ENCODE data around the gene PHC2. TPM values are rescaled to one million over a fixed set of nuclear protein-coding genes. Genes with fewer than 3 reads are reported as not detected.

Gene PHC2
- total RNA-seq, 6 donors from 2014 or later = 103 to 173 (median 129) TPM

DNA sequence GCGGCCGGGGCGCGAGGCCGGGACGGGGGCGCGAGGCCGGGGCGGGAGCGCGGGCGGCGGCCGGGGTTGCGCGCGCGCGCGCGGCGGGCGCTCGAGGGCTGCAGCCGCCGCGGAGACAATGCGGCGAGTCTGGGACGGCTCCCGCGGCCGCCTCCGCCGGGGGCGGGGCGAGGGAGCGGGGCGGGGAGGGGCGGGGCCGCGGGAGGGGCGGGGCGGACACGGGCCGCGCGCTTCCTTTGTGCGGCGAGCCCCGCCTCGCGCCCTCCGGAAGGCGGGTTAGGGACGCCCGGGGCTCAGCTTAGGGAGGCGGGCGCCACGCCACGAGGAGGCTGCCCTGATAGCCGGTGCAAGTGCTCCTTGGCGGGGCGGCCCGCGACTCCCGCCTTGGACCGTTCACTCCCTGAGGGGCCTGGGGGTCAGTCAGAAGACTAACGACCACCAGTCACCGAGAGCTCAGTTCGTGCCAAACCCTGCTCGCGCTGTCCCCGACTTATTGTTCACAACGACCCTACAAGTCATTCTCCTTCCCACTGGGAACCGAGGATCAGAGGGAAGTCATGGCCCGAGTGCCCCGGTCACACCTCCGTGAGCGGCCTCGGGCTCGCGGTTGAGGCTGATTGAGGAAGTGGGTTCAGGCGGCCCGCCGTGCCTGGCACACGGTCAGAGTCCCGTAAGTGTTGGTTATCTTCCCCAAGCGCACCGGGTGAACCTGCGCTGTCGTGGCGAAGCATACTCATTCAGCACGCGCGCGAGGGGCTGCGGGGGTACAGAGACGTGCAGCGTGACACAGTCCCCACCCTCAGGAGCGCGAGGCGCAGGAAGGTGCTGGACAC, 80.9 kb downstream of the PHC2 start:
- Histone ChIP-seq H3K27me3 (no peaks in the 10 kb centered on the region), H3K4me1 (peaks cover 24 to 46% (median 41%) of the 10 kb centered on the region in 4 donors), H3K9me3 (no peaks in the 10 kb centered on the region), H3K36me3 (peaks cover 0 to 13% (median 2%) of the 10 kb centered on the region in 4 donors), H3K4me3 (peak overlapping the region; percentile 25 to 89 (median 74)), H3K27ac (peak overlapping the region; percentile 91 to 99 (median 98))
- WGBS, 2 donors = 1% methylated on average over 15 to 40 of the region's 104 CpGs
- TF ChIP-seq, protein P1, sequence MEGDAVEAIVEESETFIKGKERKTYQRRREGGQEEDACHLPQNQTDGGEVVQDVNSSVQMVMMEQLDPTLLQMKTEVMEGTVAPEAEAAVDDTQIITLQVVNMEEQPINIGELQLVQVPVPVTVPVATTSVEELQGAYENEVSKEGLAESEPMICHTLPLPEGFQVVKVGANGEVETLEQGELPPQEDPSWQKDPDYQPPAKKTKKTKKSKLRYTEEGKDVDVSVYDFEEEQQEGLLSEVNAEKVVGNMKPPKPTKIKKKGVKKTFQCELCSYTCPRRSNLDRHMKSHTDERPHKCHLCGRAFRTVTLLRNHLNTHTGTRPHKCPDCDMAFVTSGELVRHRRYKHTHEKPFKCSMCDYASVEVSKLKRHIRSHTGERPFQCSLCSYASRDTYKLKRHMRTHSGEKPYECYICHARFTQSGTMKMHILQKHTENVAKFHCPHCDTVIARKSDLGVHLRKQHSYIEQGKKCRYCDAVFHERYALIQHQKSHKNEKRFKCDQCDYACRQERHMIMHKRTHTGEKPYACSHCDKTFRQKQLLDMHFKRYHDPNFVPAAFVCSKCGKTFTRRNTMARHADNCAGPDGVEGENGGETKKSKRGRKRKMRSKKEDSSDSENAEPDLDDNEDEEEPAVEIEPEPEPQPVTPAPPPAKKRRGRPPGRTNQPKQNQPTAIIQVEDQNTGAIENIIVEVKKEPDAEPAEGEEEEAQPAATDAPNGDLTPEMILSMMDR (IDR thresholded peaks at IDR 0.05) = peak in 1 of 6 experiments; percentile 16
- TF ChIP-seq POLR2A (IDR thresholded peaks at IDR 0.05) = peak in 3 of 4 donors; percentile 51 to 86 (median 52)
- peak; percentile 47 to 86 for TF ChIP-seq POLR2AphosphoS5 (IDR thresholded peaks at IDR 0.05)
- TF ChIP-seq EP300 (IDR thresholded peaks at IDR 0.05) = no peak
- ATAC-seq (ENCODE audit: low FRiP score in 2 of 2) = peak; percentile 95 to 96
- DNase-seq = peak; percentile 93 to 97

- Histone ChIP-seq H3K4me1 (peaks cover 32 to 54% (median 49%) of the 10 kb centered on the region in 4 donors), H3K9me3 (no peaks in the 10 kb centered on the region), H3K27me3 (no peaks in the 10 kb centered on the region), H3K36me3 (peaks cover 0 to 15% (median 0%) of the 10 kb centered on the region in 4 donors), H3K4me3 (peak overlapping the region; percentile 69 to 89 (median 76)), H3K27ac (peak overlapping the region; percentile 98 to 99 (median 99))
- DNase-seq (peak; percentile 57 to 92), ATAC-seq (ENCODE audit: low FRiP score in 2 of 2) (peak; percentile 4 to 43)
- WGBS, 2 donors = 0% methylated on average over 7 to 26 of the region's 78 CpGs
- TF ChIP-seq, protein P1 (IDR thresholded peaks at IDR 0.05) = no peak
- TF ChIP-seq EP300 (IDR thresholded peaks at IDR 0.05) = no peak
- peak in 3 of 4 donors; percentile 21 to 48 (median 39) for TF ChIP-seq POLR2A (IDR thresholded peaks at IDR 0.05)
- TF ChIP-seq POLR2AphosphoS5 (IDR thresholded peaks at IDR 0.05) = peak; percentile 17 to 31
These were observed 81.7 kb downstream of the PHC2 start for GRCh38 chr1:33349081-33349759.

- H3K36me3 ChIP-seq = peaks cover 0 to 14% (median 0%) of the 10 kb centered on the region in 4 donors
- peaks cover 36 to 59% (median 54%) of the 10 kb centered on the region in 4 donors for H3K4me1 ChIP-seq
- TF ChIP-seq, protein P1 (IDR thresholded peaks at IDR 0.05) = no peak
- H3K27ac ChIP-seq = peak overlapping the region; percentile 98 to 99 (median 99)
- WGBS, 2 donors = 1 to 3% methylated on average over 11 of the region's 11 CpGs
- H3K4me3 ChIP-seq = peak overlapping the region; percentile 69 to 89 (median 76)
- no peaks in the 10 kb centered on the region for H3K27me3 ChIP-seq
- no peaks in the 10 kb centered on the region for H3K9me3 ChIP-seq
- DNase-seq = peak in 1 of 2 donors; percentile 58
- no peak for ATAC-seq (ENCODE audit: low FRiP score in 2 of 2)
These were observed 82.2 kb downstream of the PHC2 start for GRCh38 chr1:33348676-33349080.

DNA sequence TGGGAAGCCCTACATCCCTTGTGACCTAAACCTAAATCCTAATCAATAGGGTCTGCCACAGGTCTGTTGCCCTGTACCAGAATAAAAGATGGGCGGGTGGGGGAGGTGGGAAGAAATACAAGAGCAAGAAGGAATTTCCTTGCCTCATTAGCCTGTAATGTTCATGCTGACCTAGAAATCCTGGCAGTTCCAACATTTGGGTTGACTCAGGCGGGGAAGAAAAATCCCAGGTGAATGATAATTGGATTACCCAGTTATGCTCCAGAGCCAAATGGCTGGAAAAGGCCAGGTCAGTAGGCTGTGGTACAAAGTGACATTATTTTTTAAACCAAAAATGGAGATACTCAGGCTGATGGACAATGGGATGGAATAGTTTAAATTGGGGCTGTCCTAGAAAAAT, 82.7 kb downstream of the PHC2 start:
- Histone ChIP-seq H3K27ac (peak overlapping the region; percentile 98 to 99 (median 99)), H3K4me3 (peak overlapping the region; percentile 69 to 89 (median 76)), H3K27me3 (no peaks in the 10 kb centered on the region), H3K9me3 (no peaks in the 10 kb centered on the region), H3K36me3 (peaks cover 0 to 14% (median 0%) of the 10 kb centered on the region in 4 donors), H3K4me1 (peaks cover 41 to 63% (median 59%) of the 10 kb centered on the region in 4 donors)
- no peak for TF ChIP-seq EP300 (IDR thresholded peaks at IDR 0.05)
- TF ChIP-seq, protein P1 (IDR thresholded peaks at IDR 0.05) = no peak
- TF ChIP-seq POLR2A (IDR thresholded peaks at IDR 0.05) = no peak
- TF ChIP-seq POLR2AphosphoS5 (IDR thresholded peaks at IDR 0.05) = no peak
- WGBS, 2 donors = 44 to 78% methylated on average over 2 of the region's 2 CpGs
- no peak for DNase-seq
- ATAC-seq (ENCODE audit: low FRiP score in 2 of 2) = no peak
